Neural progenitor cell (in vitro differentiated cells): Measurements from ENCODE around the gene GINS1.
"Not testable (repeated sequence)": the region's sequence is repeated elsewhere in the genome, so short reads cannot be mapped to it uniquely, and the experiment has no call there.

Experiments
- CTCF ChIP-seq: fragments of 200-600 bp; sonication (generic); IDR thresholded peaks from 2 replicates; pipeline ENCODE4 v1.5.1; 2017; ENCODE audit warnings: antibody characterized with exemption, mild to moderate bottlenecking
- EZH2 ChIP-seq: fragments of 200-600 bp; sonication (generic); IDR thresholded peaks from 2 replicates; pipeline ENCODE4 v1.6.1; 2017; ENCODE audit warnings: antibody characterized with exemption, mild to moderate bottlenecking, moderate library complexity
- EZH2phosphoT487 ChIP-seq: fragments of 200-600 bp; sonication (generic); IDR thresholded peaks from 2 replicates; pipeline ENCODE4 v1.6.1; 2017; ENCODE audit warnings: antibody characterized with exemption

GRCh38 chr20:25400291-25400732, 7.2 kb upstream of the GINS1 start:
- TF ChIP-seq CTCF, EZH2, EZH2phosphoT487: not testable (repeated sequence)
